SH-SY5Y (cell line): Measurements from ENCODE around the gene CYLD.

ENCODE experiments used
- GATA2 ChIP-seq: IDR thresholded peaks from 2 replicates; pipeline ENCODE4 v1.6.1; 2011; ENCODE audit warnings: mild to moderate bottlenecking, low read depth, low read length
- GATA3 ChIP-seq: IDR thresholded peaks from 2 replicates; pipeline ENCODE4 v1.6.1; 2011; ENCODE audit warnings: low read depth, mild to moderate bottlenecking, low read length, moderate library complexity

Gene CYLD

DNA sequence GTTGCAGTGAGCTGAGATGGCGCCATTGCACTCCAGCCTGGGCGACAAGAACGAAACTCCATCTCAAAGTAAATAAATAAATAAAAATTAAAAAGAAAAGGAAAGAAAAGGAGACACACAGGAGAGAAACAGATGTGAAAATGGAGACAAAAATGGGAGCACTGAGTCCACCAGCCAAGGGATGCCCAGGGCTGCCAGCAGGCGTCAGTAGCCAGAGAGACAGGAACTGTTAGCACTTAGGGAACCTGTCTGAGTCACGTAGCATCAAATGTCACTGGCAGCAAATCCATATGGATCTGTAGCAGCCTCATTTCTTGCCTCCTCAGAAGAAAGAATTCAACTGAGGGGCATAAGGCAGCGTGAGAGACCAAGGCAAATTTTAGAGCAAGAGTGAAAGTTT, 79.7 kb downstream of the CYLD start:
- TF ChIP-seq GATA2, result no peak
- TF ChIP-seq GATA3, result no peak

GRCh38 chr16:50822671-50823070, 80.8 kb downstream of the CYLD start:
- TF ChIP-seq GATA3 (no peak), GATA2 (no peak)

- TF ChIP-seq GATA2 (no peak), GATA3 (no peak)
Observed at GRCh38 chr16:50826797-50827316, 85.0 kb downstream of the CYLD start.

- no peak for TF ChIP-seq GATA3
- no peak for TF ChIP-seq GATA2
Observed at GRCh38 chr16:50828164-50828702, 86.3 kb downstream of the CYLD start.

GRCh38 chr16:50830698-50831097, 88.8 kb downstream of the CYLD start:
- TF ChIP-seq GATA3 (no peak), GATA2 (no peak)

- TF ChIP-seq GATA3 (no peak), GATA2 (no peak)
Observed at GRCh38 chr16:50831751-50832150, 89.9 kb downstream of the CYLD start.

DNA sequence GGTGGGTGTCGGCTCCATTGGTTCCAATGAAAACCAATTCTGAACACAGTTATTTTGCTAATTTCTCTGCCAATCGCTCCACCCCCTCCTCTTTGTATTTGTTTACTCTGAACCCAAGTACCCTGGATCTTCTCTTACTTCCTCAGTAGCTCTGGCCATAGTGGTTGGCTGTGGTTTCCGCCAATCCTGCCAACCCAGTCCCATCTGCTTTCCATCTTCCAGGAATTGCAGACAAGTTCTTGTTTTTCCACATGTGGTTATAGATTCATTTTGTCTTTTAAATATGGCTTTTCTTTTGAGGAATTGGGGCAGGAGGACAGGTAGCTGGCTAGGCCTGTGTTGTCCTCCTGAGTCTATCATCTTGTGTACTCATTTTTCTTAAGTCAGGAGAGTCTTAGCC, 92.0 kb downstream of the CYLD start:
- TF ChIP-seq GATA2 (no peak), GATA3 (no peak)

GRCh38 chr16:50834701-50835100, 92.8 kb downstream of the CYLD start:
- no peak for TF ChIP-seq GATA3
- no peak for TF ChIP-seq GATA2

GRCh38 chr16:50835358-50836060, 93.6 kb downstream of the CYLD start:
- TF ChIP-seq GATA2, result no peak
- no peak for TF ChIP-seq GATA3

DNA sequence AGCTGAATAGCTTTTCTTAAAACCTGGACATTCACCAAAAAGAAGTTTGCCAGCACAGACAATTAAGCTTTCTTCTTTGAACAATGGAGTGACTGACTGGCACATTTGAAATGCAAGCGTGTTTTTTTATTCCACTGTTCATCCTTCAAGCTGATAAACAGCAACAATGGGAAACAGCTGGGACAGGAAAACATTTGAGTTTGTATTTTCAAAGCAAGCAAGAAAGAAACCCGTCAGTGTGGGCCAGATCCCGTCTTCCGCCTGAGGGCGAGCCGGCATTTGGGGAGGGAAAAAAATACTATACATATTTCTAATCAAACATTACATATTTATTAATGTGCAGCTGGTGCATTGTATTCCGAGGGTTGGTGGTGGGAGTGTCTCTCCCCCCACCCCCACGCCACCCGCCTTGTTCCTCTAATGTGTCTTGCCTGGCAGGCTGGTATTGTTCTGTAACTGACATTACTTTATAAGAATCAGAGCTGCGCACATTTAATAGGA, 94.3 kb downstream of the CYLD start:
- TF ChIP-seq GATA2 (no peak), GATA3 (no peak)

- no peak for TF ChIP-seq GATA3
- TF ChIP-seq GATA2, result no peak
Observed at GRCh38 chr16:50837324-50837723, 95.4 kb downstream of the CYLD start.

GRCh38 chr16:50838165-50838564, 96.3 kb downstream of the CYLD start:
- no peak for TF ChIP-seq GATA2
- TF ChIP-seq GATA3, result no peak

DNA sequence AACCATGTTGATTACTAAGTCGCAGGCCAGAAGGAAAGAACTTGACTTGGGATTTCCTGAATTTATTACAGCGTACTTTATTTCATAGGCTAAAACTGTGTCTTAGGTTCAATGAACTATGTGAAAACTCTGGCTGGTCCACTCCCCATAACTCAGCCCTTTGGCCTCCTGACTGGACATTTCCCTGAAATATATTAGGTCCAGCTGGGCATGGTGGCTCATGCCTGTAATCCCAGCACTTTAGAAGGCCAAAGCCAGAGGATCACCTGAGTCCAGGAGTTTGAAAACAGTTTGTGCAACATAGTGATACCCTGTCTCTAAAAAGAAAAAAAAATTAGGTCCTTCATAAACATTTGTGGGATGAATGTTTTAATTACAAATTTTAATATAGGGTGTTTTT, 97.0 kb downstream of the CYLD start:
- no peak for TF ChIP-seq GATA3
- no peak for TF ChIP-seq GATA2

DNA sequence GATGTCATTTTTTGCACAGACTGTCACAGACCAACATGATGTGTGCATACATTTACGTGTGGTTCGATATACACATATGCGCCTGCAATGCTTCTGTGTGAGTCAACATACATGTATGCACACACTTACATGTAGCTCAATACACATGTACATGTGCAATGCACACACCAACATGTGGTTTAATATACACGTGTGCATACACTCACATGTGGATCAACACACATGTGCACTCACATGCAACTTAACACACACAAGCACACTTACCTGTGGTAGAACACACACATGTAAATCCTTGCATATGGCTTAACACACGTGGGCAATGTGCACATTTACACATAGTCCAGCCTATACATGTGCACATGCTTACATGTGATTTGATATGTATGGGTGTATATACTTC, 97.5 kb downstream of the CYLD start:
- no peak for TF ChIP-seq GATA2
- no peak for TF ChIP-seq GATA3

- TF ChIP-seq GATA3, result no peak
- TF ChIP-seq GATA2, result no peak
Observed at GRCh38 chr16:50839920-50840729, 98.2 kb downstream of the CYLD start.

DNA sequence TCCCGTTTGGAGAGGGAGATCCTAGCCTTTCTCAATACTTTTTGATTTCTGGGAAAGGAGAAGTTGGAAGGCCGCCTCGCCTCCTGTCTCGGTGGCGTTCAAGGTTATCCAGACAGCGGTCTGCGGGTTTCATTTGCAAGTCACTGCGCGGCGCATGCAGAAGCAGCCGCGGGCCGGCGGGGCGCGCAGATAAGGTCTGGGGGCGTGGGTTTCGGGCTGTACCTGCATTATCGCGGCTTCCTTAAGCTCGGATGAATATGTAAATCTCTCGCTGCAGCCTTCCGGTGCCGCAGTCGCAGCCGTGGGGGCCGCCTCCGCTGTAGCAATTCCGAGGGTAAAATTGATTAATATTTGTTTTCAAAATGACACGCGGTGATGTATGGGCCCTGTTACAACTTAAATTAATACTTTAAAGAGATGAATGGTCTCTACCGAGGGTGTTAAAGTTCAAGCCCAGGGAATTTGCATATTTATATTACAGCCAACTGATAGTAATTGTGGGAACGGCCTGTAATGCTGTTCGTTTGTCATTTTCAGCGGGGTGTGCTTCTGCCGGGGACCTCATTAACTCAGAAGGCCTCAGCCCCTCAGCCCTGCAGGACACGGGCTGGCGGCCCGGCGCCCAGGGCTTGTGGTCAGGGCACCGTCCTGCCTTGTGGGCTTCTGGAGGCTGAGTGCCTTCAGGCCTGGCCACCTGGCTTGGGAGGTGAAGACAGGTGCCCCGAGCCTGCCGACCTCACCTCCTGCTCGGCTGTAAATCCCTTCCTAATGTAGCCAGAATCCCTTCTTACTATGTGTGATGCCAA, 99.4 kb downstream of the CYLD start:
- TF ChIP-seq GATA2 (no peak), GATA3 (no peak)
